ENCODE results near the gene FBXO41.

Gene FBXO41, protein sequence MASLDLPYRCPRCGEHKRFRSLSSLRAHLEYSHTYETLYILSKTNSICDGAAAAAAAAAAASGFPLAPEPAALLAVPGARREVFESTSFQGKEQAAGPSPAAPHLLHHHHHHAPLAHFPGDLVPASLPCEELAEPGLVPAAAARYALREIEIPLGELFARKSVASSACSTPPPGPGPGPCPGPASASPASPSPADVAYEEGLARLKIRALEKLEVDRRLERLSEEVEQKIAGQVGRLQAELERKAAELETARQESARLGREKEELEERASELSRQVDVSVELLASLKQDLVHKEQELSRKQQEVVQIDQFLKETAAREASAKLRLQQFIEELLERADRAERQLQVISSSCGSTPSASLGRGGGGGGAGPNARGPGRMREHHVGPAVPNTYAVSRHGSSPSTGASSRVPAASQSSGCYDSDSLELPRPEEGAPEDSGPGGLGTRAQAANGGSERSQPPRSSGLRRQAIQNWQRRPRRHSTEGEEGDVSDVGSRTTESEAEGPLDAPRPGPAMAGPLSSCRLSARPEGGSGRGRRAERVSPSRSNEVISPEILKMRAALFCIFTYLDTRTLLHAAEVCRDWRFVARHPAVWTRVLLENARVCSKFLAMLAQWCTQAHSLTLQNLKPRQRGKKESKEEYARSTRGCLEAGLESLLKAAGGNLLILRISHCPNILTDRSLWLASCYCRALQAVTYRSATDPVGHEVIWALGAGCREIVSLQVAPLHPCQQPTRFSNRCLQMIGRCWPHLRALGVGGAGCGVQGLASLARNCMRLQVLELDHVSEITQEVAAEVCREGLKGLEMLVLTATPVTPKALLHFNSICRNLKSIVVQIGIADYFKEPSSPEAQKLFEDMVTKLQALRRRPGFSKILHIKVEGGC

DNA sequence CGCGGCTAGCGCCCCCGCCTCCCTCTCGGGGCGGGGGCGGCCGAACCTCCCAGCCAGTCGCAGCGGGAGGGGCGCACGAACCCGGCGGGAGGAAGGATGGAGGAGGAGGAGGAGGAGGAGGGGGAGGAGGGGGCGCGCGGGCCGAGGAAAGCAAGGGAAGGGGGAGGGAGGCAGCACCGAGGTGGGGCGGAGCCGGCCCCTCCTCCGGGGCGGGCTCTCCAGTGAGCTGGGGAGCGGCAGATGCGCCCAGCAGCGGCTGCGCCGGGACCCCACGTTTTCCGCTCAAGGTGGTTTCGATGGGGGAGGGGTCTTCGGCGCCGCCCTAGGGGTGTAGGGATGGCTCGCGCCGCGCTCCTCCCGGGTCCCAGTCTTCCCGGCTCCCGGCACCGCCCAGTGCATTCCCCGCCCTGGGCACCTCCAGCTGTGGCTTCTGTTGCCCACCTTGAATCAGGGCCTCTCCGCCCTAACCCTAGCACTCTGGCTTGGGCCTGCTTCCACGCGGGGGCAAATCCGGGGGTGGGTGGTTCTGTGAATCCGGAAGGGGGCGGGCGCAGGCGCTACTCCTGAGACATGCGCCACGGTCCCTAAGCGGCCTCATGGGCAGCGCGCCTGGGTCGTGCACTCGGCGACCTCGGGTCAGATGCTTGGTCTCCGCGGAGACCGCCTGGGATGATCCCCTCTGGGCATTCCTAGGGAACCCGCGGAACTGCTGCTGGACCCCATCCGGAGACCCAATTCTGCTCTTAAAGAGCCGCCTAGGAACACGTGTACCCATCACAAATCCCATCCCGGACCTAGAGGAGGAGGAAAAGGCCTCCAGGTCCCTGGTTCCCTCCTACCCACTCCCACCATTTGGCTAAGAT lies at the start of gene FBXO41:
FBXO41 (minus strand) TSS at position 183 of the 863 bp plus-strand sequence. CDS start 14,848 bp downstream, outside the sequence.
- TF ChIP-seq RARB (CRISPR knock-in tag; IDR thresholded peaks at IDR 0.05), result no peak
- TF ChIP-seq, protein P1, sequence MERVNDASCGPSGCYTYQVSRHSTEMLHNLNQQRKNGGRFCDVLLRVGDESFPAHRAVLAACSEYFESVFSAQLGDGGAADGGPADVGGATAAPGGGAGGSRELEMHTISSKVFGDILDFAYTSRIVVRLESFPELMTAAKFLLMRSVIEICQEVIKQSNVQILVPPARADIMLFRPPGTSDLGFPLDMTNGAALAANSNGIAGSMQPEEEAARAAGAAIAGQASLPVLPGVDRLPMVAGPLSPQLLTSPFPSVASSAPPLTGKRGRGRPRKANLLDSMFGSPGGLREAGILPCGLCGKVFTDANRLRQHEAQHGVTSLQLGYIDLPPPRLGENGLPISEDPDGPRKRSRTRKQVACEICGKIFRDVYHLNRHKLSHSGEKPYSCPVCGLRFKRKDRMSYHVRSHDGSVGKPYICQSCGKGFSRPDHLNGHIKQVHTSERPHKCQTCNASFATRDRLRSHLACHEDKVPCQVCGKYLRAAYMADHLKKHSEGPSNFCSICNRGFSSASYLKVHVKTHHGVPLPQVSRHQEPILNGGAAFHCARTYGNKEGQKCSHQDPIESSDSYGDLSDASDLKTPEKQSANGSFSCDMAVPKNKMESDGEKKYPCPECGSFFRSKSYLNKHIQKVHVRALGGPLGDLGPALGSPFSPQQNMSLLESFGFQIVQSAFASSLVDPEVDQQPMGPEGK (CRISPR knock-in tag; IDR thresholded peaks at IDR 0.05; ENCODE audit: borderline replicate concordance), result no peak
- TF ChIP-seq ZNF8 (CRISPR knock-in tag; IDR thresholded peaks at IDR 0.05), result no peak
- no peak for TF ChIP-seq BACH2 (CRISPR knock-in tag; IDR thresholded peaks at IDR 0.05; ENCODE audit: borderline replicate concordance)
- no peak for TF ChIP-seq ZNF70 (CRISPR knock-in tag; IDR thresholded peaks at IDR 0.05)
- TF ChIP-seq, protein P2, sequence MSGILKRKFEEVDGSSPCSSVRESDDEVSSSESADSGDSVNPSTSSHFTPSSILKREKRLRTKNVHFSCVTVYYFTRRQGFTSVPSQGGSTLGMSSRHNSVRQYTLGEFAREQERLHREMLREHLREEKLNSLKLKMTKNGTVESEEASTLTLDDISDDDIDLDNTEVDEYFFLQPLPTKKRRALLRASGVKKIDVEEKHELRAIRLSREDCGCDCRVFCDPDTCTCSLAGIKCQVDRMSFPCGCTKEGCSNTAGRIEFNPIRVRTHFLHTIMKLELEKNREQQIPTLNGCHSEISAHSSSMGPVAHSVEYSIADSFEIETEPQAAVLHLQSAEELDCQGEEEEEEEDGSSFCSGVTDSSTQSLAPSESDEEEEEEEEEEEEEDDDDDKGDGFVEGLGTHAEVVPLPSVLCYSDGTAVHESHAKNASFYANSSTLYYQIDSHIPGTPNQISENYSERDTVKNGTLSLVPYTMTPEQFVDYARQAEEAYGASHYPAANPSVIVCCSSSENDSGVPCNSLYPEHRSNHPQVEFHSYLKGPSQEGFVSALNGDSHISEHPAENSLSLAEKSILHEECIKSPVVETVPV (CRISPR knock-in tag; IDR thresholded peaks at IDR 0.05), result no peak
- TF ChIP-seq, protein P3, sequence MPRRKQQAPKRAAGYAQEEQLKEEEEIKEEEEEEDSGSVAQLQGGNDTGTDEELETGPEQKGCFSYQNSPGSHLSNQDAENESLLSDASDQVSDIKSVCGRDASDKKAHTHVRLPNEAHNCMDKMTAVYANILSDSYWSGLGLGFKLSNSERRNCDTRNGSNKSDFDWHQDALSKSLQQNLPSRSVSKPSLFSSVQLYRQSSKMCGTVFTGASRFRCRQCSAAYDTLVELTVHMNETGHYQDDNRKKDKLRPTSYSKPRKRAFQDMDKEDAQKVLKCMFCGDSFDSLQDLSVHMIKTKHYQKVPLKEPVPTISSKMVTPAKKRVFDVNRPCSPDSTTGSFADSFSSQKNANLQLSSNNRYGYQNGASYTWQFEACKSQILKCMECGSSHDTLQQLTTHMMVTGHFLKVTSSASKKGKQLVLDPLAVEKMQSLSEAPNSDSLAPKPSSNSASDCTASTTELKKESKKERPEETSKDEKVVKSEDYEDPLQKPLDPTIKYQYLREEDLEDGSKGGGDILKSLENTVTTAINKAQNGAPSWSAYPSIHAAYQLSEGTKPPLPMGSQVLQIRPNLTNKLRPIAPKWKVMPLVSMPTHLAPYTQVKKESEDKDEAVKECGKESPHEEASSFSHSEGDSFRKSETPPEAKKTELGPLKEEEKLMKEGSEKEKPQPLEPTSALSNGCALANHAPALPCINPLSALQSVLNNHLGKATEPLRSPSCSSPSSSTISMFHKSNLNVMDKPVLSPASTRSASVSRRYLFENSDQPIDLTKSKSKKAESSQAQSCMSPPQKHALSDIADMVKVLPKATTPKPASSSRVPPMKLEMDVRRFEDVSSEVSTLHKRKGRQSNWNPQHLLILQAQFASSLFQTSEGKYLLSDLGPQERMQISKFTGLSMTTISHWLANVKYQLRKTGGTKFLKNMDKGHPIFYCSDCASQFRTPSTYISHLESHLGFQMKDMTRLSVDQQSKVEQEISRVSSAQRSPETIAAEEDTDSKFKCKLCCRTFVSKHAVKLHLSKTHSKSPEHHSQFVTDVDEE (CRISPR knock-in tag; IDR thresholded peaks at IDR 0.05), result no peak
- TF ChIP-seq TCF4 (CRISPR knock-in tag; IDR thresholded peaks at IDR 0.05; ENCODE audit: borderline replicate concordance), result no peak
- TF ChIP-seq ZNF565 (CRISPR knock-in tag; conservative IDR thresholded peaks at IDR 0.05; ENCODE audit: low read depth), result no peak
- no peak for TF ChIP-seq ZFP3 (CRISPR knock-in tag; IDR thresholded peaks at IDR 0.05)
- TF ChIP-seq CSDC2 (CRISPR knock-in tag; IDR thresholded peaks at IDR 0.05), result no peak
- TF ChIP-seq ISL1 (CRISPR knock-in tag; IDR thresholded peaks at IDR 0.05), result no peak
- no peak for TF ChIP-seq ZFP30 (CRISPR knock-in tag; IDR thresholded peaks at IDR 0.05)
- TF ChIP-seq GLIS3 (CRISPR knock-in tag; IDR thresholded peaks at IDR 0.05), result no peak
- no peak for TF ChIP-seq PPARA (CRISPR knock-in tag; IDR thresholded peaks at IDR 0.05; ENCODE audit: borderline replicate concordance)
- peak; percentile 84 for ATAC-seq

DNA sequence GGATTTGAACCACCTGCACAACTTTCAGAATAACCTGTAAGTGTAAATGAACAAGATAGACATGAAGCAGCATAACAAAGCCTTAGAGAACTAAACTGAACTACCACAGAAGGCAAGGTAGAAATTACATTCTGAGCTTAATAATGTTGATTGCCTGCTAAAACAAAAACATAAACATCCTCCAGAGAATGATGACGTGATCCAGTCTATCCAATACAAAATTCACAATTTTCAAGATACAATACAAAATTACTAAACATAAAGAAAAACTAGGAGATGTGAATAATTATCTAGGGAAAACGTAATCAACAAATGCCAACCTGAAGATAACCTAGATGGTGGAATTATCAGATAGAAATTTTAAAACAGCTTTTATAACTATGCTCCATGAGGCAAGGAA lies 49.8 kb upstream of the FBXO41 start:
- no peak for TF ChIP-seq TOX (CRISPR knock-in tag; IDR thresholded peaks at IDR 0.05; ENCODE audit: borderline replicate concordance)
- TF ChIP-seq TCF4 (CRISPR knock-in tag; IDR thresholded peaks at IDR 0.05; ENCODE audit: borderline replicate concordance), result no peak
- TF ChIP-seq, protein P1 (CRISPR knock-in tag; IDR thresholded peaks at IDR 0.05; ENCODE audit: borderline replicate concordance), result no peak
- ATAC-seq, result no peak

DNA sequence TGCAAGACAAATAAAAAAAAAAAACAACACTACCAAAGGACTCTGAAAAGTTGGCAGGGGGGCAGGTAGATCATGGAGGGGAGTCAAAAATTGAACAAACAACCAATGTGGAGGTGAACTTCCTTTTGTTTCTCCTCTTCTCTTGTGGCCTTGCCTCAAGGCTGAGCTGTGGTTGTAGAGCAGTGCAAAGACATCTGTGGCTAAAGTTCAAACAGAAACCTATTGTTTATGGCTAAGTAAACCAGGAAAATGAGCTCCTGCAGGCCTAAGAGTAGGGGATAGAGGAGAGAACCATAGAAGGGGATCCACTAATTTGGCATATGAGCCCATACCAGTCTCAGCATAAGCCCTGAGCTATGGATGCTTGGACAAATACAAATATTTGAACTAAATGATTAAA lies 49.3 kb upstream of the FBXO41 start:
- TF ChIP-seq BACH2 (CRISPR knock-in tag; IDR thresholded peaks at IDR 0.05; ENCODE audit: borderline replicate concordance), result no peak
- no peak for TF ChIP-seq ZNF565 (CRISPR knock-in tag; conservative IDR thresholded peaks at IDR 0.05; ENCODE audit: low read depth)
- TF ChIP-seq, protein P2 (CRISPR knock-in tag; IDR thresholded peaks at IDR 0.05), result no peak
- TF ChIP-seq ZC3H10 (CRISPR knock-in tag; IDR thresholded peaks at IDR 0.05), result no peak
- TF ChIP-seq ZNF8 (CRISPR knock-in tag; IDR thresholded peaks at IDR 0.05), result no peak
- TF ChIP-seq OSR1 (CRISPR knock-in tag; IDR thresholded peaks at IDR 0.05), result no peak
- no peak for TF ChIP-seq TCF4 (CRISPR knock-in tag; IDR thresholded peaks at IDR 0.05; ENCODE audit: borderline replicate concordance)
- no peak for TF ChIP-seq ARNTL (CRISPR knock-in tag; IDR thresholded peaks at IDR 0.05; ENCODE audit: borderline replicate concordance, low read depth)
- TF ChIP-seq SNAI2 (CRISPR knock-in tag; IDR thresholded peaks at IDR 0.05), result no peak
- no peak for TF ChIP-seq ZNF70 (CRISPR knock-in tag; IDR thresholded peaks at IDR 0.05)
- no peak for TF ChIP-seq GLIS3 (CRISPR knock-in tag; IDR thresholded peaks at IDR 0.05)
- TF ChIP-seq CSDC2 (CRISPR knock-in tag; IDR thresholded peaks at IDR 0.05), result no peak
- no peak for TF ChIP-seq PPARA (CRISPR knock-in tag; IDR thresholded peaks at IDR 0.05; ENCODE audit: borderline replicate concordance)
- no peak for TF ChIP-seq TOX (CRISPR knock-in tag; IDR thresholded peaks at IDR 0.05; ENCODE audit: borderline replicate concordance)
- no peak for TF ChIP-seq ZFP3 (CRISPR knock-in tag; IDR thresholded peaks at IDR 0.05)
- TF ChIP-seq ISL1 (CRISPR knock-in tag; IDR thresholded peaks at IDR 0.05), result no peak
- no peak for TF ChIP-seq ESRRG (CRISPR knock-in tag; IDR thresholded peaks at IDR 0.05)
- no peak for TF ChIP-seq RARB (CRISPR knock-in tag; IDR thresholded peaks at IDR 0.05)
- no peak for ATAC-seq
